Gastrocnemius medialis (tissue), 4 donors: ENCODE results near the gene CD1B.
"Not testable (repeated sequence)": the region's sequence is repeated elsewhere in the genome, so short reads cannot be mapped to it uniquely, and the experiment has no call there.

Experiments
- CTCF ChIP-seq, 5 experiments: fragments of 450-650 bp in 3 of 5; fragments of 200-600 bp in 2 of 5; sonication (generic) in 2 of 5; IDR thresholded peaks in 4 of 5; conservative IDR thresholded peaks in 1 of 5; 1 replicate in 4 of 5; 2 replicates in 1 of 5; pipeline ENCODE4 v1.5.1; 2016 to 2019; ENCODE audit warnings: antibody characterized with exemption in 5 of 5, mild to moderate bottlenecking in 3 of 5, moderate library complexity in 3 of 5
- POLR2A ChIP-seq, 2 donors: fragments of 450-650 bp; IDR thresholded peaks; one replicate each; pipeline ENCODE4 v1.6.1; 2017; ENCODE audit warnings: antibody characterized with exemption in 2 of 2, mild to moderate bottlenecking in 2 of 2, moderate library complexity in 2 of 2

GRCh38 chr1:158282421-158282820 is 48.9 kb downstream of the CD1B start:
- not testable (repeated sequence) for TF ChIP-seq CTCF (IDR thresholded peaks at IDR 0.05 in 4 of 5, conservative IDR thresholded peaks at IDR 0.05 in 1 of 5); POLR2A (IDR thresholded peaks at IDR 0.05)
